Measurements from ENCODE around the gene PIGQ. TPM values are rescaled to one million over a fixed set of nuclear protein-coding genes. Genes with fewer than 3 reads are reported as not detected.
A peak's percentile ranks its signal among the peaks of the same experiment; 100 is the strongest.

The PIGQ gene
- total and polyA plus RNA-seq, 2 of the 13 experiments (the other 11 are each of a cell fraction or from before 2014, with no cell fraction given): 7.7 to 19.7 TPM

DNA sequence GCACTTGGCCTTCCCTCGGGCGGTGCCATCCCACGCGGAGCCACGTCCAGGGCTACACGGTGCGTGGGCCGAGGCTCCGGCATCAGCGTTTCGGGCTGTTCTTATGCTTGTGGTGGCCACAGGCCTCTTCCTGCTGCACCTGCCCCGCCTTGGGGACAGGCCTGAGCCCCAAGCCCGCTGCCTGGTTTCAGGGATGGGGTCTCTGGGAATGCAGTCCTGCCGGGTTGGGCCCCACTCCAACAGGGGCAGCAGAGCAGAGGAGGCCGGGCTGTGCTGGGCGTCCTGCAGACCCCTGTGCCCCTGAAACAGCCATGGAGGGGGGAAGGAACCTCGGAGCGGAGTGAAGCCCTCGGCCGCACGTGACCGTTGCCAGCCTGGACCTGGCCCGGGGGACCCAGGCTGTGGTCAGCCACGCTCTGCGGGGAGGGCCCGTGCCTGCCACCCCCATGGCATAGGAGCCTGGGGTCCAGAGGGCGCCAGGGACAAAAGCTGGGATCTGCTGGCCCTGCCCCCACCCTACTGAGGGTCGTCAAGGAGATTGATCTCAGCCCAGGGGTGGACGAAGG is 60.6 kb downstream of the PIGQ start (continued):
- TF ChIP-seq, protein P1, sequence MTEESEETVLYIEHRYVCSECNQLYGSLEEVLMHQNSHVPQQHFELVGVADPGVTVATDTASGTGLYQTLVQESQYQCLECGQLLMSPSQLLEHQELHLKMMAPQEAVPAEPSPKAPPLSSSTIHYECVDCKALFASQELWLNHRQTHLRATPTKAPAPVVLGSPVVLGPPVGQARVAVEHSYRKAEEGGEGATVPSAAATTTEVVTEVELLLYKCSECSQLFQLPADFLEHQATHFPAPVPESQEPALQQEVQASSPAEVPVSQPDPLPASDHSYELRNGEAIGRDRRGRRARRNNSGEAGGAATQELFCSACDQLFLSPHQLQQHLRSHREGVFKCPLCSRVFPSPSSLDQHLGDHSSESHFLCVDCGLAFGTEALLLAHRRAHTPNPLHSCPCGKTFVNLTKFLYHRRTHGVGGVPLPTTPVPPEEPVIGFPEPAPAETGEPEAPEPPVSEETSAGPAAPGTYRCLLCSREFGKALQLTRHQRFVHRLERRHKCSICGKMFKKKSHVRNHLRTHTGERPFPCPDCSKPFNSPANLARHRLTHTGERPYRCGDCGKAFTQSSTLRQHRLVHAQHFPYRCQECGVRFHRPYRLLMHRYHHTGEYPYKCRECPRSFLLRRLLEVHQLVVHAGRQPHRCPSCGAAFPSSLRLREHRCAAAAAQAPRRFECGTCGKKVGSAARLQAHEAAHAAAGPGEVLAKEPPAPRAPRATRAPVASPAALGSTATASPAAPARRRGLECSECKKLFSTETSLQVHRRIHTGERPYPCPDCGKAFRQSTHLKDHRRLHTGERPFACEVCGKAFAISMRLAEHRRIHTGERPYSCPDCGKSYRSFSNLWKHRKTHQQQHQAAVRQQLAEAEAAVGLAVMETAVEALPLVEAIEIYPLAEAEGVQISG (CRISPR knock-in tag; IDR thresholded peaks at IDR 0.05): peak; percentile 44; the same call in 1 of the 2 replicates
- TF ChIP-seq, protein P2, sequence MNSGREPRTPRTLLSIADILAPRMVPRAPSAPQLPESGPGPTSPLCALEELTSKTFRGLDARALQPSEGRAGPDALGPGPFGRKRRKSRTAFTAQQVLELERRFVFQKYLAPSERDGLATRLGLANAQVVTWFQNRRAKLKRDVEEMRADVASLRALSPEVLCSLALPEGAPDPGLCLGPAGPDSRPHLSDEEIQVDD (CRISPR knock-in tag; IDR thresholded peaks at IDR 0.05; ENCODE audit: borderline replicate concordance): no peak
- TF ChIP-seq MEF2D (CRISPR knock-in tag; IDR thresholded peaks at IDR 0.05): 0 out of 2 replicates have a peak, but pooled peaks have one; percentile 29
- peak; percentile 51; the same call in 1 of the 2 replicates for TF ChIP-seq HNRNPL (IDR thresholded peaks at IDR 0.05; ENCODE audit: low read depth, low read length)
- 0 out of 2 replicates have a peak, but pooled peaks have one; percentile 35 for TF ChIP-seq GFI1 (CRISPR knock-in tag; IDR thresholded peaks at IDR 0.05; ENCODE audit: borderline replicate concordance)
- peak; percentile 59; the same call in 1 of the 2 replicates for TF ChIP-seq FOXJ3 (CRISPR knock-in tag; IDR thresholded peaks at IDR 0.05; ENCODE audit: borderline replicate concordance)
- TF ChIP-seq PHF5A (CRISPR knock-in tag; IDR thresholded peaks at IDR 0.05; ENCODE audit: low read depth, unreplicated experiment): no peak
- peak; percentile 69 for TF ChIP-seq BHLHE40 (IDR thresholded peaks at IDR 0.05; ENCODE audit: low read length)
- peak; percentile 78 for TF ChIP-seq AGO2 (optimal IDR thresholded peaks at IDR 0.05; ENCODE audit: low read depth, low read length)
- peak; percentile 85; the same call in 1 of the 2 replicates for TF ChIP-seq ZNF343 (CRISPR knock-in tag; IDR thresholded peaks at IDR 0.05)

Data from HepG2 (cell line).